DOHH2 (cell line): ENCODE measurements around the gene NEAT1.

Experiments
- H3F3A ChIP-seq: fragments of 200-600 bp; sonication (generic), shearing (Covaris generic); 2 replicates; pipeline ENCODE4 v1.6.0; 2016; ENCODE audit warnings: antibody characterized with exemption, mild to moderate bottlenecking; ENCODE audit not compliant: control insufficient read depth, insufficient read depth
- H3K27ac ChIP-seq: fragments of 200-600 bp; sonication (generic); 2 replicates; pipeline ENCODE4 v1.5.1; 2014; ENCODE audit warnings: low read depth, mild to moderate bottlenecking, low read length, moderate library complexity
- H3K27me3 ChIP-seq: fragments of 200-600 bp; sonication (generic); 2 replicates; pipeline ENCODE4 v1.6.1; 2014; ENCODE audit warnings: mild to moderate bottlenecking, low read length, mixed read lengths; ENCODE audit not compliant: control insufficient read depth
- H3K36me3 ChIP-seq: fragments of 200-600 bp; sonication (generic); 2 replicates; pipeline ENCODE4 v1.6.1; 2014; ENCODE audit warnings: mild to moderate bottlenecking, low read length, moderate library complexity, mixed read lengths; ENCODE audit not compliant: control insufficient read depth
- H3K4me1 ChIP-seq: fragments of 200-600 bp; sonication (generic); 2 replicates; pipeline ENCODE4 v1.6.1; 2014; ENCODE audit warnings: mild to moderate bottlenecking, low read length, mixed read lengths; ENCODE audit not compliant: control insufficient read depth
- H3K4me2 ChIP-seq: fragments of 200-600 bp; sonication (generic); 2 replicates; pipeline ENCODE4 v1.6.0; 2014; ENCODE audit warnings: mild to moderate bottlenecking, low read length, moderate library complexity
- H3K4me3 ChIP-seq: fragments of 200-600 bp; sonication (generic); 2 replicates; pipeline ENCODE4 v1.5.1; 2014; ENCODE audit warnings: mild to moderate bottlenecking, low read length, mixed read lengths
- H3K79me2 ChIP-seq: fragments of 200-600 bp; sonication (generic); 2 replicates; pipeline ENCODE4 v1.6.1; 2014; ENCODE audit warnings: mild to moderate bottlenecking, low read length, mixed read lengths; ENCODE audit not compliant: control insufficient read depth
- H3K9me2 ChIP-seq: fragments of 200-600 bp; sonication (generic); replicated peaks from 2 replicates; pipeline ENCODE4 v1.6.1; 2014; ENCODE audit warnings: mild to moderate bottlenecking, low read length, mixed read lengths; ENCODE audit not compliant: control insufficient read depth
- H3K9me3 ChIP-seq: fragments of 200-600 bp; sonication (generic); 2 replicates; pipeline ENCODE4 v1.6.1; 2014; ENCODE audit warnings: antibody characterized with exemption, low read length, mixed read lengths; ENCODE audit not compliant: control insufficient read depth, insufficient read depth
- H4K20me1 ChIP-seq: fragments of 200-600 bp; sonication (generic); 2 replicates; pipeline ENCODE4 v1.6.0; 2014; ENCODE audit warnings: low read depth, mild to moderate bottlenecking, antibody characterized with exemption, low read length, moderate library complexity; ENCODE audit not compliant: control insufficient read depth, insufficient read depth
- EZH2phosphoT487 ChIP-seq: fragments of 200-600 bp; sonication (generic); IDR thresholded peaks from 2 replicates; pipeline ENCODE4 v1.6.1; 2017; ENCODE audit warnings: borderline replicate concordance, mild to moderate bottlenecking, antibody characterized with exemption, low read length, moderate library complexity, mixed read lengths
- TF ChIP-seq, protein P1 (sequence below): fragments of 200-600 bp; sonication (generic); IDR thresholded peaks from one replicate; pipeline ENCODE4 v1.5.1; 2014; ENCODE audit warnings: antibody characterized with exemption, mild to moderate bottlenecking, low read depth, low read length; ENCODE audit not compliant: poor library complexity, severe bottlenecking

Gene NEAT1

DNA sequence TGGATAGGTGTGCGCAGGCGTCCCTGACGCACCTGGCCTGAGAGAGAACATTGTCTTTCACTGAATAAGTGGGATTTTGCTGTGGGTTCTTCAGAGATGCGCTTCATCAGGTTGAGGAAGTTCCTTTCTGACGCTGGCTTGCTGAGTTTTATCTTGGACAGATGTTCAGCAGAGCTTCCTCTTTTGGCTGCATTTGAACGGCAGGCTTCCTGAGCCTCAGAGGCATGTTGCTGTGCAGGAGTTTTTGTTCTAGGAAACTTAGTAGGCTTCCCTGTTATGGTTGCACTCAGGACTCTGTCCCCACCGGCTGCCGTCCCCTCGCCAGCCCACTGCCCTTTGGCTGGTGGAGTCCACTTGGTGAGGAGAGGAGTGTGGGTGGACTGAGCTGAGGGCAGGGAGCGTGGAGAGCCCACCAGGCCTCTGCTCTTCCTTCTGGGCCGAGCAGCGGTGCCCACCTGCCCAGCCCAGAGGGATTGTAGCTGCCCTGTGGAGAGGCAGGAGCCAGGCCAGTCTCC is 18.9 kb upstream of the NEAT1 start:
- H3K36me3 ChIP-seq: peaks cover 63% of the 10 kb centered on the region
- H3K9me3 ChIP-seq: no peaks in the 10 kb centered on the region
- peak overlapping the region; percentile 92 for H3K4me2 ChIP-seq
- peak overlapping the region; percentile 97 for H3K27ac ChIP-seq
- 0 out of 2 replicates have a peak, but pooled peaks cover 4% of the 10 kb centered on the region for H4K20me1 ChIP-seq
- peaks cover 68% of the 10 kb centered on the region for H3K4me1 ChIP-seq
- peak overlapping the region; percentile 69 for H3K4me3 ChIP-seq
- H3K79me2 ChIP-seq: peaks cover 10% of the 10 kb centered on the region
- no peaks in the 10 kb centered on the region for H3K9me2 ChIP-seq
- no peaks in the 10 kb centered on the region for H3K27me3 ChIP-seq
- no peak for TF ChIP-seq EZH2phosphoT487
- TF ChIP-seq, protein P1, sequence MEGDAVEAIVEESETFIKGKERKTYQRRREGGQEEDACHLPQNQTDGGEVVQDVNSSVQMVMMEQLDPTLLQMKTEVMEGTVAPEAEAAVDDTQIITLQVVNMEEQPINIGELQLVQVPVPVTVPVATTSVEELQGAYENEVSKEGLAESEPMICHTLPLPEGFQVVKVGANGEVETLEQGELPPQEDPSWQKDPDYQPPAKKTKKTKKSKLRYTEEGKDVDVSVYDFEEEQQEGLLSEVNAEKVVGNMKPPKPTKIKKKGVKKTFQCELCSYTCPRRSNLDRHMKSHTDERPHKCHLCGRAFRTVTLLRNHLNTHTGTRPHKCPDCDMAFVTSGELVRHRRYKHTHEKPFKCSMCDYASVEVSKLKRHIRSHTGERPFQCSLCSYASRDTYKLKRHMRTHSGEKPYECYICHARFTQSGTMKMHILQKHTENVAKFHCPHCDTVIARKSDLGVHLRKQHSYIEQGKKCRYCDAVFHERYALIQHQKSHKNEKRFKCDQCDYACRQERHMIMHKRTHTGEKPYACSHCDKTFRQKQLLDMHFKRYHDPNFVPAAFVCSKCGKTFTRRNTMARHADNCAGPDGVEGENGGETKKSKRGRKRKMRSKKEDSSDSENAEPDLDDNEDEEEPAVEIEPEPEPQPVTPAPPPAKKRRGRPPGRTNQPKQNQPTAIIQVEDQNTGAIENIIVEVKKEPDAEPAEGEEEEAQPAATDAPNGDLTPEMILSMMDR: no peak
- peaks cover 18% of the 10 kb centered on the region for H3F3A ChIP-seq

DNA sequence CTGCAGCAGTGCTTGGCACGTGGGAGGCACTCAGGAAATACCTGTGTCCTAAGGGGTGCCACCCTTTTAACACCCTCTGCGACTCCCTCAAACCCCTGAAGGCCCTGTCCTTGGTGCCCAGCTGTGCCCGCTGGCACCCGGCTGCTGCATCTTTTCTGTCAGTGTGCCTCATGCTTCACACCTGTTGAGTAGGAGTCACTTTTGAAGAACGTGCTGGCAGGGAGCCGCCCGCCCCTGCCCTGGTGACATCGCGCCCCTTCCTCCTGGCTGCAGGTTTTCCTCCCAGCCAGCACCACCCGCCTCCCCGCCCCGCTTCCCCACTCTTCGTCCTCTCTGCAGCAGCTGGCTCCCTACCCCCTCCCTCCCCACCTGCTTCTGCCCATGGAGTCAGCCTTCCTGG is 18.4 kb upstream of the NEAT1 start:
- H3K36me3 ChIP-seq: peaks cover 68% of the 10 kb centered on the region
- no peaks in the 10 kb centered on the region for H3K9me3 ChIP-seq
- H3K27me3 ChIP-seq: no peaks in the 10 kb centered on the region
- H3K4me1 ChIP-seq: peaks cover 73% of the 10 kb centered on the region
- TF ChIP-seq, protein P1: no peak
- no peak for TF ChIP-seq EZH2phosphoT487
- H3K4me2 ChIP-seq: peak overlapping the region; percentile 92
- no peaks in the 10 kb centered on the region for H3K9me2 ChIP-seq
- H3K27ac ChIP-seq: peak overlapping the region; percentile 97
- H3K4me3 ChIP-seq: peak overlapping the region; percentile 69
- peaks cover 18% of the 10 kb centered on the region for H3F3A ChIP-seq
- peaks cover 13% of the 10 kb centered on the region for H3K79me2 ChIP-seq
- 0 out of 2 replicates have a peak, but pooled peaks cover 4% of the 10 kb centered on the region for H4K20me1 ChIP-seq

DNA sequence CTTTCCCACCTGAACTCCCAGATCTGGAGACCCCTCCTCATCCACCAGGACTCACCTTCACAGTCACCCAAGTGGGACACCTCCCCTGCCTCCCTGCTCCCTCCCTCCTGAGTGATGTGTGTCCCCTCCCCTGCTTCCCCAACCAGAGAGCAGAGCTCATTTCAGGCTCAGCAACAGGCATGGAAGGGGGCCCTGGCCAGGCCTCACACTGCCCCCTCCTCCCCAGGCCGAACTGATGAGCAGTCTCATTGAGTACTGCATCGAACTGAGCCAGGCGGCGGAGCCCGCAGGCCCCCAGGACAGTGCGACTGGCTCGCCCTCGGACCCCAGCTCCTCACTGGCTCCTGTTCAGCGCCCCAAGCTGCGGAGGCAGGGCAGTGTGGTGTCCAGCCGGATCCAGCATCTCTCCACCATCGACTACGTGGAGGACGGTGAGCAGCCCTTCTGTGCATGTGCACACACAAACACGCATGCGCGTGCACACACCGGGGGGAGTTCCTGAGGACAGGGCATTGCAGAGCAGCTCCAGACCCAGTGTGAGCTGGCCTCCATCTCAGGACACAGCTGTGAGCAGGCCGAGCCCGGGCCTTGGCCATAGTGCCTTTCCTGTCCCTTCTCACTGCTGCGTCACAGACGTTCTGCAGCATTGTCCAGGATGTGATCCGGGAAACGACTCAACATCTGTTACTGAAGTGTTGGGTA is 17.8 kb upstream of the NEAT1 start:
- 0 out of 2 replicates have a peak, but pooled peaks cover 4% of the 10 kb centered on the region for H4K20me1 ChIP-seq
- peaks cover 18% of the 10 kb centered on the region for H3F3A ChIP-seq
- H3K9me2 ChIP-seq: no peaks in the 10 kb centered on the region
- H3K27me3 ChIP-seq: no peaks in the 10 kb centered on the region
- H3K27ac ChIP-seq: peak overlapping the region; percentile 97
- peaks cover 68% of the 10 kb centered on the region for H3K36me3 ChIP-seq
- TF ChIP-seq, protein P1: no peak
- TF ChIP-seq EZH2phosphoT487: no peak
- peaks cover 13% of the 10 kb centered on the region for H3K79me2 ChIP-seq
- H3K4me3 ChIP-seq: peak overlapping the region; percentile 69
- no peaks in the 10 kb centered on the region for H3K9me3 ChIP-seq
- H3K4me1 ChIP-seq: peaks cover 78% of the 10 kb centered on the region
- H3K4me2 ChIP-seq: peak overlapping the region; percentile 92
